ENCODE data around the gene USP13.

GRCh38 chr3:179819379-179819778 lies 166.5 kb downstream of the USP13 start:
- TF ChIP-seq GATA3 (IDR thresholded peaks at IDR 0.05; ENCODE audit: low read depth, low read length), result no peak
- no peak for TF ChIP-seq GATA2 (IDR thresholded peaks at IDR 0.05; ENCODE audit: low read depth, low read length)

Measured in SH-SY5Y (cell line).